ENCODE results near the gene MAGI2. TPM values are rescaled to one million over a fixed set of nuclear protein-coding genes. Genes with fewer than 3 reads are reported as not detected.

The MAGI2 gene
- total RNA-seq, 1 donor from 2014 or later: 5.4 TPM

- Mint-ChIP-seq H3K27me3 (ENCODE audit: low read depth, unreplicated experiment) (no peaks in the 10 kb centered on the region), H3K4me1 (ENCODE audit: low read depth, unreplicated experiment) (peaks cover 5% of the 10 kb centered on the region), H3K4me3 (ENCODE audit: unreplicated experiment) (no peak overlapping the region), H3K9me3 (ENCODE audit: unreplicated experiment) (peaks cover 1% of the 10 kb centered on the region), H3K27ac (ENCODE audit: unreplicated experiment) (no peak overlapping the region), H3K36me3 (ENCODE audit: low read depth, unreplicated experiment) (peaks cover under 1% of the 10 kb centered on the region)
- Histone ChIP-seq H3K27me3 (ENCODE audit: insufficient read depth, low read length) (no peaks in the 10 kb centered on the region), H3K27ac (ENCODE audit: low read depth, low read length) (no peak overlapping the region), H3K9me3 (ENCODE audit: insufficient read depth, low read depth, low read length) (no peaks in the 10 kb centered on the region), H3K4me1 (ENCODE audit: insufficient read depth, low read length) (no peaks in the 10 kb centered on the region), H4K20me1 (ENCODE audit: insufficient read depth, low read length) (no peaks in the 10 kb centered on the region), H2AFZ (ENCODE audit: low read depth, low read length) (no peak overlapping the region), H3K79me2 (ENCODE audit: insufficient read depth, low read length) (no peaks in the 10 kb centered on the region), H3K36me3 (ENCODE audit: insufficient read depth, low read length) (no peaks in the 10 kb centered on the region), H3K4me3 (ENCODE audit: insufficient read depth, low read depth, low read length) (no peak overlapping the region), H3K9ac (ENCODE audit: low read length) (no peak overlapping the region), H3K4me2 (ENCODE audit: low read length) (no peak overlapping the region)
- TF ChIP-seq EZH2 (IDR thresholded peaks at IDR 0.05; ENCODE audit: insufficient read depth, low read length): no peak
- TF ChIP-seq CTCF (IDR thresholded peaks at IDR 0.05; ENCODE audit: insufficient read depth, low read depth, low read length): no peak
- no peak for FAIRE-seq
- no peak for DNase-seq (ENCODE audit: low read depth)
Observed at GRCh38 chr7:78747592-78747991, 705.9 kb downstream of the MAGI2 start.

DNA sequence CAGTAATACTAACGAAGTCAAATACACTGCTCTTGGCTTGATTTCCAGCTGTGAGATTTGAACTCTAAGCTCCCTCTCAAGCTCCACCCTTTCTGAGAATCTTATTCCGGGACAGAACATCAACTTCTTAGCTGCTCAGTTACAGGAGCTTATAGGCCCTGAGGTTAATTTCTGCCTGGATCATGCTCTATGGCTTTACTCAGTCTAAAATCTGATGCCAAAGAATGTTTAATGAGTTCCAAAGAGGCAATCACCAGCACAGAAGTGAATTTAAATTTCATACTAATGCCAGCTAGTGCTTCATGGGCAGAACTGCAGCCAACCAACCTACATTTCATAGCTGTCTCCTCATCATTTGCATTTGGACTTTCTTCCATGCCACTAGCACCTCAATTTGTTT, 707.2 kb downstream of the MAGI2 start:
- H3K27me3 ChIP-seq (ENCODE audit: insufficient read depth, low read length): no peaks in the 10 kb centered on the region
- DNase-seq (ENCODE audit: low read depth) (no peak), FAIRE-seq (no peak)
- no peaks in the 10 kb centered on the region for H3K4me1 ChIP-seq (ENCODE audit: insufficient read depth, low read length)
- no peak overlapping the region for H3K4me3 ChIP-seq (ENCODE audit: insufficient read depth, low read depth, low read length)
- no peak overlapping the region for H3K4me2 ChIP-seq (ENCODE audit: low read length)
- no peak overlapping the region for H3K9ac ChIP-seq (ENCODE audit: low read length)
- Mint-ChIP-seq H3K36me3 (ENCODE audit: low read depth, unreplicated experiment) (peaks cover 2% of the 10 kb centered on the region), H3K4me3 (ENCODE audit: unreplicated experiment) (no peak overlapping the region), H3K27ac (ENCODE audit: unreplicated experiment) (no peak overlapping the region), H3K4me1 (ENCODE audit: low read depth, unreplicated experiment) (peaks cover 10% of the 10 kb centered on the region), H3K27me3 (ENCODE audit: low read depth, unreplicated experiment) (no peaks in the 10 kb centered on the region), H3K9me3 (ENCODE audit: unreplicated experiment) (no peaks in the 10 kb centered on the region)
- no peak for TF ChIP-seq CTCF (IDR thresholded peaks at IDR 0.05; ENCODE audit: insufficient read depth, low read depth, low read length)
- no peak for TF ChIP-seq EZH2 (IDR thresholded peaks at IDR 0.05; ENCODE audit: insufficient read depth, low read length)
- H3K9me3 ChIP-seq (ENCODE audit: insufficient read depth, low read depth, low read length): no peaks in the 10 kb centered on the region
- H2AFZ ChIP-seq (ENCODE audit: low read depth, low read length): no peak overlapping the region
- no peaks in the 10 kb centered on the region for H4K20me1 ChIP-seq (ENCODE audit: insufficient read depth, low read length)
- no peak overlapping the region for H3K27ac ChIP-seq (ENCODE audit: low read depth, low read length)
- no peaks in the 10 kb centered on the region for H3K36me3 ChIP-seq (ENCODE audit: insufficient read depth, low read length)
- H3K79me2 ChIP-seq (ENCODE audit: insufficient read depth, low read length): no peaks in the 10 kb centered on the region

- Histone ChIP-seq H2AFZ (ENCODE audit: low read depth, low read length) (no peak overlapping the region), H3K4me1 (ENCODE audit: insufficient read depth, low read length) (no peaks in the 10 kb centered on the region), H3K36me3 (ENCODE audit: insufficient read depth, low read length) (no peaks in the 10 kb centered on the region), H3K9me3 (ENCODE audit: insufficient read depth, low read depth, low read length) (no peaks in the 10 kb centered on the region), H3K79me2 (ENCODE audit: insufficient read depth, low read length) (no peaks in the 10 kb centered on the region), H3K27ac (ENCODE audit: low read depth, low read length) (no peak overlapping the region), H3K9ac (ENCODE audit: low read length) (no peak overlapping the region), H3K4me3 (ENCODE audit: insufficient read depth, low read depth, low read length) (no peak overlapping the region), H3K27me3 (ENCODE audit: insufficient read depth, low read length) (no peaks in the 10 kb centered on the region), H3K4me2 (ENCODE audit: low read length) (no peak overlapping the region), H4K20me1 (ENCODE audit: insufficient read depth, low read length) (no peaks in the 10 kb centered on the region)
- peaks cover 2% of the 10 kb centered on the region for H3K36me3 Mint-ChIP-seq (ENCODE audit: low read depth, unreplicated experiment)
- no peak overlapping the region for H3K4me3 Mint-ChIP-seq (ENCODE audit: unreplicated experiment)
- DNase-seq (ENCODE audit: low read depth) (no peak), FAIRE-seq (no peak)
- no peak overlapping the region for H3K27ac Mint-ChIP-seq (ENCODE audit: unreplicated experiment)
- no peaks in the 10 kb centered on the region for H3K27me3 Mint-ChIP-seq (ENCODE audit: low read depth, unreplicated experiment)
- TF ChIP-seq CTCF (IDR thresholded peaks at IDR 0.05; ENCODE audit: insufficient read depth, low read depth, low read length): no peak
- TF ChIP-seq EZH2 (IDR thresholded peaks at IDR 0.05; ENCODE audit: insufficient read depth, low read length): no peak
- no peaks in the 10 kb centered on the region for H3K9me3 Mint-ChIP-seq (ENCODE audit: unreplicated experiment)
- peaks cover 10% of the 10 kb centered on the region for H3K4me1 Mint-ChIP-seq (ENCODE audit: low read depth, unreplicated experiment)
Observed at GRCh38 chr7:78742694-78743093, 710.8 kb downstream of the MAGI2 start.

Measured in astrocyte (in vitro differentiated cells and primary cell).